HG02885 (cell line): Measurements from ENCODE around the gene PGD.
"Not testable (repeated sequence)": the region's sequence is repeated elsewhere in the genome, so short reads cannot be mapped to it uniquely, and the experiment has no call there.

Source experiments
- ATAC-seq: cut with Tn5 transposase; IDR thresholded peaks from one replicate; pipeline ENCODE4 v1.9.1; 2021; ENCODE audit warnings: mild to moderate bottlenecking; ENCODE audit not compliant: unreplicated experiment, poor library complexity

The PGD gene

GRCh38 chr1:10398734-10399443, at the start of gene PGD:
Gene PGD, plus strand, starts transcription at chr1:10399064. Its CDS starts 54 bp downstream, at chr1:10399118.
- ATAC-seq, result peak; percentile 95

GRCh38 chr1:10353282-10353681, 45.6 kb upstream of the PGD start:
- ATAC-seq, result no peak

DNA sequence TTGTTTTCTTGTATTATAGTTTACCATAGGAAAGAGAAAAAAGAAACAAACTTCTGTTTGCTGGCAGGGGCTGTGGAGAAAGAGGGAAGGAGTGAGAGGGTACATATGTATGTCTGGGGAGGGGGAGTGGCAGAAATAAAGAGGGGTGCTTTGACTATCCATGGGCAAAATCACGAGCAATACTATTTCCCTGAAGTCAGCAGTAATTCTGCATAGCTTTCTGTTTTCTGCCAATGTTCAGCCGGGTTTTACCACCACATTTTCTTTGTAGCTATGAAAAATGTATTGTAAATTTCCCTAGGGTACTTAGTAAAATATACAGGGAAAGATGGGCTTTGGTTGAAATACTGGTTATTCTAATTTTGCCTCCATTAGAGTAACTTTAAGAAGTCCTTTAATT, 45.2 kb upstream of the PGD start:
- no peak for ATAC-seq

- no peak for ATAC-seq
Observed at GRCh38 chr1:10360045-10360444, 38.8 kb upstream of the PGD start.

- no peak for ATAC-seq
Observed at GRCh38 chr1:10361515-10361914, 37.3 kb upstream of the PGD start.

- no peak for ATAC-seq
Observed at GRCh38 chr1:10368194-10368593, 30.7 kb upstream of the PGD start.

DNA sequence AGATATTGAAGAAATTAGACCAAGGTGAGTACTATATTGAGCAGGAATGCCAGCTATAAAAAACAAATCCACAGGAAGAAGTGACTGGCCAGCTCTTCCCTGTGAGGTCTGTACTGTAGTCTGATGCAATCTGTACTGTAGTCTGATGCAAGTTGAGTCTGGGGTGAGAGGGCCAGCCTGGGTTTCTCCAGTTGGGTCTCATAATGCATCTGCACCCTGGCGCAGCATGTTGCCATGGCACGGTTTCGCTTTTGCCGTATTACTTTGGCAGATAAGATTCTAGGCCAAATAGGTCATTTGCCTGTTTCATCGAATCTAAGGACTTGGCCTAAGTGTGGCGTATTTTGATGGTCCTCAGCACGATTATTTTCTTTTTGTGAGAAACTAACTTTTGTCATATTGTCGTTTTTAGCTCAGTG, 24.4 kb upstream of the PGD start:
- ATAC-seq, result no peak

DNA sequence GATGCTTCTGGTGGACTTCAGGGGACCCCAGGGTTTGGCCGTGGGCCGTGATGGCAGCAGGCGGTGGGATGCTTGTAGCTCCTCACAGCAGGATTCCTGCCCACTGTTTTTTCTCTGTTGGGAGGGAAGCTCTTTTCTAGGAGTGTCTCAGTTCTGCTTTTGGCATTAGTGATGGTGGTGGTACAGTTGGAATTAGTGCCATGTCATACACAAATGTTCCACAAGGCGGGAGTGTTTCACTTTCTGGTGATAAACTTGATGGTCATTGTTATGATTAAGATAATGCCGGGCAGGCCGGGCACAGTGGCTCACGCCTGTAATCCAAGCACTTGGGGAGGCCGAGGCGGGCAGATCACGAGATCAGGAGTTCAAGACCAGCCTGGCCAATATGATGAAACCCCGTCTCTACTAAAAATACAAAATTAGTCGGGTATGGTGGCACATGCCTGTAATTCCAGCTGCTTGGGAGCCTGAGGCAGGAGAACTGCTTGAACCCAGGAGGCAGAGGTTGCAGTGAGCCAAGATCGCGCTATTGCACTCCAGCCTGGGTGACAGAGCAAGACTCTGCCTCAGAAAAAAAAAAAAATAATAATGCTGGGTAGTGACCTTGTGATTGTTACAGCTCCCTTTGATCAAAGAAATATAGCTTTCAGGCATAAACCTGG, 21.4 kb upstream of the PGD start:
- ATAC-seq, result not testable (repeated sequence)

DNA sequence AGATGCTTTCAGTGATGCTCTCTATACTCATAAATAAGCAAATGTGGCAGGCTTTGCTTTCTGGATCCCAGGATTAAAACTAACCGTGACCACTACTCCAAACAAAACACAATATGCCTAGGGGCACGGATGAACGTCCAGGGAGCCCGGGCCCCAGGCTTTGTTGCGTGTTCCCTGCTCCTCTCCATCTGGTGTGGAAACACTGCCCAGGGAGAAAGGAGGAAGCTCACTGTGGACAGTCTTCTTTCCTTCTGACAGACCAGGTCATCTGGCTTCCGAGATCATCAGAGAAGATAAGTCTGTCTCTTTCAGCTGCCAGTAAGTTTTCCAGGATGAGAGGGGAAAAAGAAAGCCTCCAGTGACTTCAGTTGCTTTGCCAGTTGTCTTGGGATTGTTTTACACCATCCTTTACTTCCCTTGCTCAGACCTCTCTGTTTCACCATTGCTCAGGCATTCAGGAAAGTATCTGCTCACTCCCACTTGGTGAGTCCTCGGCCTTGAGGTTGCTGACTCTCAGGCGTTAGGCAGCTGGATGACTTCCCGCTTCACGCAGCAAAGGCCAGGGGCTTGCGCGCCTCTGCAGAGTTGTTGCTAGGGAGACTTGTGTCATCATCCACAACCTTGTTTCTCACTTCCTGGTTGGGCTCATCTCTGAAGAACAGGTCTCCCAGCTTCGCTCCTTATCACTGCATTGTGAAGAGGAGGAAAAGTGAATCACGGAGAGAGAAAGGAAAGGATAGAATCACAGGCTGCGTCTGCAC, 20.6 kb upstream of the PGD start:
- ATAC-seq, result no peak

GRCh38 chr1:10379101-10379620, 19.7 kb upstream of the PGD start:
- no peak for ATAC-seq

DNA sequence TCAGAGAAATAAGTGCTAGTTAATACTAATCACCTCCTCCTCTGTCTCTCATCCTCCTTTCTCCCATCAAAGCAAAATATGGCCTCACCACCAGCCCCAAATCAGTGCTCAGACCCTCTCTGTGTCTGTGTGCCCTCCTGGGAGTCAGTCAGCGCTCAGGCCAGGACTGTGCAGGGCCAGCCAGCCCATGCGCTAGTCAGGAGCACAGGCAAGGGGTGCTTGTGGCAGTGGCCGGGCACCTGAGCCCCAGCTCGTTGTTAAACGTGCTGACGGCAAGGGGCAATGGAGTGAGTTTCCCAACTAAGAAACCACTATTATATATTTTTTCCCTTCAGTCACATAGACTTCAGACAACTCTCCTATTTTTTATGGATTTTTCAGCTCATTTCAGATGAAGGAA, 19.2 kb upstream of the PGD start:
- no peak for ATAC-seq

DNA sequence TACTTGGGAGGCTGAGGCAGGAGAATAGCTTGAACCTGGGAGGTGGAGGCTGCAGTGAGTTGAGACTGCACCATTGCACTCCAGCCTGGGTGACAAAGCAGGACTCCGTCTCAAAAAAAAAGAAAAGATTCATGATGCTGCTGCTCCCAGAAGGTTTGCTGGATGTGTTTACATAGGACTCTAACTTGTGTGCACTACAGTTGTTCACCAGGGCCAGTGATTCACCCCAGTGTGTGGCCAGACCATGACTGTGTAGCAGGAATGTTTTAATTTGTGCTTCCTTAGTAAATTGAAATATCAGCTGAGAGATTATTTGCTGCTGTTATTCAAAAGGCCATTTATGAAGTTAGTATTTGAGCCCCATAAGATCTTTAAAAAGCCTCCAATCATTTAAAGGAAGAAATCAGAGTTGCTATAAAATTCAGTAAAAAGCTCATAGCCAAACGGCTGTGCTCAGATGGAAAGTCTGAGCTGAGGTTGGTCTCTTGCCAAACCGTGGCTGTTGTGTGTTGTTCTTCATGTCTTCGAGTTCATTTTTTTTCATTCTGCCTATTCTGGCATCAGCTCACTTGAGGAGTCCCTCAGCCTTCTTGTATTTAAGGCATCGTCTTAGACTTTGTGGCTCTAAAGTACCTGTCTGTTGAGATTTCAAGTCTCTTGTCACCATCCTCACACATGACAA, 18.1 kb upstream of the PGD start:
- ATAC-seq, result no peak

DNA sequence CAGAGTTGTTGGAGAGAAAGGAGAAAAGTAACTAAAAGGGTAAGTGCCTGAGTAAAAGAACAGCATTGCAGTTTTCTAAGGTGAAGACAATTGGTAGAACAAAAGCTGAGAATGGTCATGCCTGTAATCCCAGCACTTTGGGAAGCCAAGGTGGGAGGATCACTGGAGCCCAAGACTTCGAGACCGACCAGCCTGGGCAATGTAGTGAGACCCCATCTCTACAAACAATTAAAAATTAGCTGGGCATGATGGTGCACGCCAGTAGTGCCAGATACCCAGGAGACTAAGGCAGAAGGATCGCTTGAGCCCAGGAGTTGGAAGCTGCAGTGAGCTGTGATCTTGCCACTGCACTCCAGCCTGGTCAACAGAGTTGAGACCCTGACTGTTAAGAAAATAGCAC, 15.2 kb upstream of the PGD start:
- ATAC-seq, result no peak

DNA sequence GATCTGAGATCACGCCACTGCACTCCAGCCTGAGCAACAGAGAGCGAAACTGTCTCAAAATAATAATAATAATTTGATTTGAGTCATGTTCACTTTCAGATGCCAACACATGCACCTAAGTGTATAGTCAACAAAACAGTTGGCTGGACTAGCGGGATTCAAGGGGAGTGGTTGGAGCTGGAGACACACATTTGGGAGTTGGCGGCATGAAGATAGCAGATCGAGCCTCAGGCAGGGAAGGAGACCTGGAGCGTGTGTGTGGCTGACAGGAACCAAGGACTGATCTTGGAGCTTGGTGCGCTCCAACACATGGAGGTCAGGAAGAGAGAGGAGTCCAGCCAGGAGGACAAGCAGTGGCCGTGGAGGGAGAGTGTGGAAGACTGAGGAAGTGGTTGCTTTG, 14.6 kb upstream of the PGD start:
- ATAC-seq, result no peak

GRCh38 chr1:10386761-10387676, 11.8 kb upstream of the PGD start:
- ATAC-seq, result no peak

DNA sequence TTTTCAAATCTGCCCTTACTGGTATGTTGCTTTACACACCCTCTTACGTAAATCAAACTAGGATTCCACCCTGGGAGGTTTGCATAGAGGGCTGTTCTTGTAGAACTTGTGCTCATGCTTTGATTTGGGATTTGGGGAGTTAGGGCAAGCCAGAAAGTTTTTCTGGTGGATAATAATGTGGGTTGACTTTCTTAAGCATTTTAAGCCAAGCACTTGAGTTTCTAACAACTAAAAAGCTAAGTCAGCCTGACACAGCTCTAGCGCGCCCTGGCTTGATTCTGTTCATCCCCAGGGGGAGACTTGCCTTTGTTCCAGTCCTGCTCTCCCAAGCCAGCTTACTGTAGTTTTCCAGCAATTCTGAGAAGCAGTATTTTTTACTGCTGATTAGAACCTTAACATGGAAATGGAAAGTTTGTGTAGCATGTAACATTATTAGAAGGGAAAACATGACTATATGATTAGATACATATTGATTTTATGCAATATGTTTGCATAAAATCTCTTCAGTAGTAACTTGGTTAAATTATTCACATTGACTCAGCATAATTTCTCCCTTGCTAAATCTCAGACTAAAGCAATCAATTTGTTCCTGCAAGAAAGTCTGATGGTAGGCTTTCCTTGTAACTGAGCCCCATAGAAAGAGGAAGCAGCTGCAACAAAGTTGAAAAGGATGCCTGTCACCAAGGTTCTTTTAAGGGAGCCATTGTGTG, 11.0 kb upstream of the PGD start:
- ATAC-seq, result no peak

DNA sequence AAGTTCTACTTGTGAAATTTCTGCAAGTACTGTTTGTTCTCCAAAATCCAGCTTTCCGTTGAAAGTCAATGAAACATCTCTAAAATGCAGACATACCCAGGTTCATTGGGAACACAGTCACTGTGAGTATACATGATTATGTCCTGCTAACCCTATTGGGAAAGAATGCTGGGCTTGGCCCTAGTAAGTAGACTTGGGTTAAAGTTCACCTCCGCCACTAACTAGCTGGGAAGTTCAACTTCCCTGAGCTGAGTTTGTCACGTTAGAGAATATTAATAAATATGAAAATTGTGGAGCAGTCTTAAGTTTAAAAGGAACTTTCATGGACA, 10.5 kb upstream of the PGD start:
- ATAC-seq, result no peak

GRCh38 chr1:10389271-10389973, 9.4 kb upstream of the PGD start:
- no peak for ATAC-seq

GRCh38 chr1:10396870-10397269, 2.0 kb upstream of the PGD start:
- no peak for ATAC-seq
